GM10847 (cell line): Measurements from ENCODE around the gene NFXL1.

ENCODE experiments used
- POLR2A ChIP-seq: IDR thresholded peaks from 2 replicates; pipeline ENCODE4 v1.6.1; 2011; ENCODE audit not compliant: insufficient read length; ENCODE audit errors: extremely low read depth

Gene NFXL1

DNA sequence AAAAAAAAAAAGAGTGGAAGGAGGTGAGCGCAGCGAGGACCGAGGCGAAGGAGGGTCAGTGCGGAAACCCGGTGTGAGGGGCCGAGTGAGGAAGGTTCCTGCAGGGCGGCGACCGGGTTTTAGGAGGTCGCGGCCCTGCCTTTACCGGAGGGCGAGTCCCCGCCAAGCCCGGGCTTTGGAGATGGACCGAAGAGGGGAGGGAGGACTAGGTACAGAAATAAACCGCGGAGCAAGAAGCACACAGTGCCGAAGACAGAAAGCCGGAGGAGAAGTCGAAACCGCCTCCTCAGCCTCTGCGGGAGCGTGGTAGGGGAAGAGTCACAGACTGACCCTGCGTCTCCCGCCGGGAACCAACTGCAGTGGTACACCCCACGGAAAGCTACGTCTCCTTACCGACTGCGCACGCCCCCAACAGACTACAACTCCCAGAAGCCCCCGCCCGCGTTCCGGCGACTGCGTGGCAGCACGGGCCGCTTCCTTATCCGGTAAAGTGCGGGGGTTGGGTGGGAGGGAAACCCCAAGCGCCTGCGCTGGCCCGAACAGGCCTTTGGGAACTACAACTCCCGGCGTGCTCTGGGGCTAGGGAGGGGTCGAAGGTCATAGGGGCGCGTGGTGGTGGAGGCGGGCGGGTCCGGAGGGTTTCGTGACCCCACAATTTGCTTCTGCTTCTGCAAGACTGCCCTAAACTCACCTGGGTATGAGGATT, at the start of gene NFXL1:
Gene NFXL1, minus strand, starts transcription at position 364 of the 706 bp plus-strand sequence. CDS start 380 bp downstream, outside the sequence.
- peak; percentile 88 for TF ChIP-seq POLR2A

DNA sequence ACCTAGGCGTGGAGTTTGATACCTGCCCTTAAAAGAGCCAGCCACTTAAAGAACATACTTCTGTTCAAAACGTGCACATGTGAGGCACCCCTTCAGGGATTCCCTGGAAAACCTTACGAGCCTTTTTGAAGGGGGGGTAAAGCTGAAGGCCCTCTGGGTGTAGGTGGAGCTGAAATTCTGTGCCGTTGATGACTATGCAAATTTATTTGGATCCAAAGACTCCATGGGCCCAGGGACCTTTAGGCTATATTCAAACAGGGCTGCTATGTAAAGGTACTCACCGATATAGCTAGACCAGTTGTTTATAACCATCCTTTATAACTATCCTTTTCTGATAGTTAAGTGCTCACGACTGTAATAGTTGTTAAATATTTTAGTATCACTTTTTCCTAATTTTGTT, 40.3 kb upstream of the NFXL1 start:
- TF ChIP-seq POLR2A, result no peak

DNA sequence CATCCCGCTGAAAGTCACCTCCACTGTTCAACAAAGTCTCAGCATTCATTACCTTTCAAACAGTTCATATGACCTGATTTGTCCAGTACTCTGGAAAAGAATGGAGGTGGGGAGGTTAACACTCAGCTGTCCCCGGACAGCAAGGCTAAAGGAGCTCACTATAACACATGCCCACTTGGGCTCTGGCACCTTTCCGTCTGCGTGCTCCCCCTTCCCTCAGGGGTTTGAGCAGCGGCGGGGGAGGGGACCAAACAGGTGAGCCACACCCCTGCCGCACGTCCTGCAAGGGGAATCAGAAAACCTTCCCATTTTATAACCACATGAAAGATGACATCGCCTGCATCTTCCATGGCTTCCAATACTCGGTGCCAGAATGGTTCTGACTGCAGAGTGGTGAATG, 39.9 kb upstream of the NFXL1 start:
- no peak for TF ChIP-seq POLR2A

DNA sequence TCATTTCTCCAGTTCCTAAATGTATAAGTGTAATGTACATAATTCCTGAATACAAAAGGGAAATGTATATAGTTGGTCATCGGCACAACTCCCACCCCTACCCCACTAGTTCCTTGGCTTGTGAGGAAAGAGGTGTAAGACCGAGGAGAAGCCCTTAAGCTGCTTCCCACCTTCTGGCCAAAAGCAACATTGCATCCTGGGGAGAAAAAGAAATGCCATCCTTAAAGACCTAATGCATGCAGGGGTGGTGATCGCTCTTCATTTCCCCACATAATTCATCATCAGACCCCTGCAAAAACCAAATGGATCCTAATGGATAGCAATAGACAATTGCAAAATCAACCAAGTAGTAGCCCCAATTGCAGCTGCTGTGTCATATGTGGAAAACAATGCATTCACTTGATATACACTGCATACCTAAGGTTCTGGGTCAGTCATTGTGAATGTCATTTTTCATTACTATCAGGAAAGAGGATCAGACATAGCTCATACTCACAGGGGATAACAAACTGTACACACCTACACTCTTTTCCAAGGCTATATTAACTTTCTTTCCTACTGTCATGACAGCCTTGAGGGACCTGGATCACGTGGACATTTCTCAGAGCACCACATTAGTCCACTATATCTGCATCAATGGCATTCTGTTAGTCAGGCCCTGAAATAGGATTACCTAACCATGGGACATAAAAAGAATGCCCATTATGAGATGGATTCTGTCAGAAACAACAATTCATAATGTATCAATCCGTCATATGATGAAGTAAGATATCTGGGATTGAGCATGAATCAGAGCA, 31.7 kb upstream of the NFXL1 start:
- no peak for TF ChIP-seq POLR2A

DNA sequence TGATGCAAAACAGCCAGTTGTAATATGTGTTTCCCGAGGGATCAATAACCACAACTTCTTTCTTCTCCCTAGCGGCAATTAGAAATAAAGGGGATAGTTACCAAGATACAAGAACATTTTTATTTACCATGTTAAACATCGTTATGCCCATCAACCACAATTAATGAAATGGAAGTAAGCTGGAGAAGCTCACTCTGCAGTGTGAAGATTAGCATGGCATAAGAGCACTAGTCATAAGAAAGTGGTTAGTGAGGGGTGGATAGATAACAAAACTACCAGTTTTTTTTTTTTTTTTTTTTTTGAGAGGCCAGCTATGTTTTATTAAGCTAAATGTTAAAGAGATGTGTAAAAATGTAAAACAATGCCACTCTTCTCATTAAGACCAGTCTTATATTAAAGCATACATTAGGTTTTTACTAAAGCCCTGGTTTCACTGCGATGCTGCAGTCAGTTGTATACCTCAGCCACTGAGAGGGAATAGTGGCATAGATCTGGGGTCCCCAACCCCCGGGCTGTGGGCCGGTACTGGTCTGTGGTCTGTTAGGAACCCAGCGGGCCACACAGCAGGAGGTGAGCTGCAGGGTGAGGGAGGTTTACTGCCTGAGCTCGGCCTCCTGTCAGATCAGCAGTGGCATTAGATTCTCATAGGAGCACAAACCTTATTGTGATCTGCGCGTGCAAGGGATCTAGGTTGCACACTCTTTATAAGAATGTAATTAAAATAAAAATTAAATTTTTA, 27.9 kb upstream of the NFXL1 start:
- no peak for TF ChIP-seq POLR2A

DNA sequence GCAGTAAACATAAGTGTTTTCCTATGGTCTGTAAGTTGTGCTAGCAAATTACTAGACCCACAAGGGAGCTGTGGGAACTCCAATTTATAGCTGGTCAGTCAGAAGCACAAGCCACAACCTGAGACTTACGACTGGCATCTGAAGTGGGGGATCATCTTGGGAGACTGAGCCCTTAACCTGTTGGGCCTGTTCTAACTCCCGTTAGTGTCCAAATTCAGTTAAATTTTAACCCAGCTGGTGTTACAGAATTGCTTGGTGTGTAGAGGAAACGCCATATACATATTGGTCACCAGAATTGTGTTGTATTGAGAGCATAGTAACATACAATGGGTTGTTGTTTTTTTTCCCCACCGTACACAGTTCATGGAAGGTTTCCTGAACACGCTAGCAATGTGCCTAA, 25.1 kb upstream of the NFXL1 start:
- no peak for TF ChIP-seq POLR2A

DNA sequence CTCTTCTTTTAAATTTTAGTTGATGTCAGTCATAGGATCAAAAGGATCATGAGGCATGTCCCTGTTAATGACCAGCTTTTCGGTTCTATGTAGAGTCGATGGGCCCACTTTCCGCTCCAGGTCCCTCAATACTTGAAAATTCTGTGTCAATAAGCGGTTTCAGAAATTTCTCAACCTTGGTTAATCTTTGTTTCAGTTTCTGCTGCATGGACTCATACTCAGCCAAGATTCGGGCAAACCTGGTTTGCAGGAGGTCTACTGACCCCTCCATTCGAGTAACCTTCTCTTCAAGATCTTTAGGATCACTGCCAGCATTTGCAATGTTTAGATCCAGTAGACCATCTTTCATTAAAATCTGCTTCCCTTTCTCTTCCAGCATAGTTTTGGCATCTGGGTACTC, 22.0 kb upstream of the NFXL1 start:
- TF ChIP-seq POLR2A, result no peak

DNA sequence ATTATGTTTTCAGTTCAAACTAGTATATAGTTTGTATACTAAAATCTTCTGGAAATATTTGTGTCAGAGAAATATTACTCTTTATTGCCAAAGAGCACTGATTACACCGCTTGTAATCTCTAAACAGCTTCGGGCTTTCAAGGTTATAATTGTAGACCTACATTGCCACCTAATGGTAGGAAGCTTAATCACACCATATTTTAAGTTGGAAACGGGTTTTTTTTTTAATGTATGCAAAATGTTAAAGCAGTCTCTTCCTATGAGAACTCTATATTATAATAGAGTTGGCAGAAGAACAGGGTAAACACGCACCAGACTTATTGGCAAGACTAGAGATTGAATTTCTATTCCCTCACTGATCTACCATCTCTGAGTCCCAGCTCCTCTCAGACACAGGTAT, 19.5 kb upstream of the NFXL1 start:
- TF ChIP-seq POLR2A, result no peak

DNA sequence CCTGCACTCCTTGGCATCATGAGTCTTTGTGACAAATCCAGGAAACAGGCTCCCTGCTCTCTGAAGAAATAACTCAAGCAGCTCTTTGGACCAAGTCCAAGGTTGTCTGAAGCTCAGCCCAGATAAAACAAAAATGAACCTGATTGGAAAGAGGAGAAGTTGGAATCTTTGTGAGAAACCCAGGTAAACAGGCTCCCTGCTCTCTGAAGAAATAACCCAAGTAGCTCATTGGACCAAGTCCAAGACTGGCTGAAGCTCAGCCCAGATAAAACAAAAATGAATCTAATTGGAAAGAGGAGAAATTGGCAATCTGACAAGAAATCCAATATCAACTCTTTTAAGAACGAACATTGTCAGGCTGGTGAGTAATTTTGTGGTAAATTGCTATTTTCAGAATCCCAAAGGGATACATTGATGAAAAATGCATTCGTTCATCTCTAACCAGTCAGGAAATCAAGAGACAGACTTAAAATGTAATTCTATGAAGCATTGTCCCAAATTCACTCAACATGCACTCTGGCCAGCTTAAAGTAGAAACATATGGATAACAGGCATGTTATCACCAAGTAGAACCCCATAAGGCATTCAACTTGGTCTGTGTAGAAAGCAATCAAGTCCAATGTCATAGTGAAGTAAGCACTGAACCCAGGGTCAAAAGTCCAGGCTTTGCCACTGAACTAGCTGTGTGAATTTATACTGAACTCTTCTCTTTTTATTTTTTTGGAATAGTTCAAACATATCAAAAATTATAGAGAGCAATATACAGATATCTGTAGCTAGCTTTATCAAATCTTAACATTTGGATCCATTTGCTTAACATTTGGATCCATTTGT, 16.8 kb upstream of the NFXL1 start:
- TF ChIP-seq POLR2A, result no peak

DNA sequence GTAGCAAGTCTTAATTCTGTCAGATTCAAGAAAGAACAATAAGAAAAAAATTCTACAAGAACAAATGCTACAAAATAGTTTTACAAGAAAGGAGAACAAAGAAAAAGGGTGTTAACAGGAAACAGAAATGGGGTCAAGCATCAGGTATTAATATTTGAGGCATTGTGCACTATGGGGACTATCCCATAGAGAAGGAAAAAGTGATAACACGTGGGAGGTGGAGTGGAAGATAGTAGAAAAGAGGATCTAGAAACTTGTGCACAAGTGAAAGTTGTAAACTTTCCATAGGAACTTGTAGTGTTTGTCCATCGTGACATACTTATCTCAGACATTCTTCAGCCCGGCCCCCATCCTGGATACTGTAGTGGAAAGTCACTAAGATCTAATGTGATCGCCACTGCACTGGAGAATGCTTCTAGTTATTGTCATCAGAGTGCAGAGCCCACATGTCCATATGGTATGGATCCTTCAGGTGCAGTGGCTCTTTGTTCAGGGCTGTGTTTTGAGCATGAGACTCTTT, 15.4 kb upstream of the NFXL1 start:
- no peak for TF ChIP-seq POLR2A

DNA sequence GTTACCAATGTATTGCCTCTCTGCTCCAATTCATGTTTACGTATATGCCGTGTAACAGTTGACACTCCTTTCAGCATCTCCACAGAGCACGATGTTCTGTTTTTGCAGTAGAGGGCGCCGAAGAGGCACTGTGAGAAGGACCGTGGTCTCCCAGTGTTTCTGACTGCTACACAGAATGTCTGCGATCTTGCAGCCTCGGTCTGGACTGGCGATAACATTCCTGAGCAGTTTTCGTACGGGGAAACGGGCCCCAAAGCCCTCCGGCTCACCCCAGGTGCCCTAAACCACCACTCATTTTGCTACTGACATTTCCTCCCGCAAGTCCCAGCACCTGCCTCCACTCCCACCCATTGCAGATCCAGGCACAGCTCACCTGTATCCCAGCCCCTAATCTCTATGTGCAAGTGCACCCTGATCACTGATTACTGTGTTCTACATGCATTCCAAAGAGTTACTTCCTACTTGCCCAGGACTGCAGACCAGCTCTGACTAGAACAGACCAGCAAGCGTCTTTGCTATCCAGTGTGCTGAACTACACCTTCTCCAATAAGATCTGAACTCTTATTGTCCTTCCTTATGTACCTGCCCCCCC, 12.4 kb upstream of the NFXL1 start:
- no peak for TF ChIP-seq POLR2A

DNA sequence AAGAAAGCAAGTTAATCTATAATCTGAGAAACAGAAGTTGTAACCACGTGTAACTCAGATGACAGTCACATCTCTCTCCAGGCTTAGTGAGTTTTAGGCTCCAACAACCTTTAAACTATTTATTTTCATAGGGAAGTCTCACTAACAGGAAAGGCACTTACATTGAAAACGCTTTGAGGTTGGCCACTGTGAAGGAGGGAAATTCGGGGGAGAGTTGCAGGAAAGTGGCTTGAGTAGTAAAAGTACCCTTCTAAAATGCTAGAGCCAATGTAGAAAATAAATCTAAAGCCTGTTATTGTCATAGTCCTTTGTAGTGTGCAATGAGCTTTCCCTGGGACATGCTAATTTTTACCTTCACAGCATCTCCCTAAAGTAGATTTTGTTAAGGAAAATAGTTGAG, 995 bp upstream of the NFXL1 start:
- TF ChIP-seq POLR2A, result no peak

DNA sequence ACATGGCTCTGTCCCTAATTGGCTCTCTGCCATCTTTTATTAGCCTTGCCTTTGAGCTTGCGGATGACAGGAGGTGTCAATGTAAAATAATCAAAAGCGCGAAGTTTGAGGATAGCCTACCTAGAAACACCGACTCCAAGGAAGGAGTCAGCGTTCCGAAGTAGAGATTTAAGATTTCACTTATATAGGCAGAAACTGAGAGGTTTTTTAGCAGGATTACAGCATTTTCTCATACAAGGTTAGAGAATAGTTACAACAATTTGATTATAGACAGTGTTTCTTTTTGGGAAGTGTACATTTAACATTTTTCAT, 499 bp upstream of the NFXL1 start:
- TF ChIP-seq POLR2A, result no peak

DNA sequence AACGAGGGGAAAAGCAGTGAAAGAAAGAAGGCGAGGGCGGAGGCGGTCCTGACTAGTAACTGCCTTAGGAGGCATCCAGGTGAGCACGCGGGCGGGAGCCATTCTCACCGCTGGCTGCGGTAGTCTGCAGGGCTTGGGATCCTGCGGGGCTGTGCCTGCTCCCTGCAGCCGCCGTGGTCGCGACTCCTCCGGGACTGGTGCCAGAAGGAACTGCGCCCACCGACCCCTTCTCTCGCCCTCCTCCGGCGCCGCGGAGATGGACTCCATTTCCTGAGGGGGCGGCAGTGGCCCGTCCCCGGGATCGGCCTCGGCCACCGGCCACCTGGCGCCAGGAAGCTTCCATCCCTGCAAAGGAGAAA, 543 bp downstream of the NFXL1 start:
- TF ChIP-seq POLR2A, result no peak

DNA sequence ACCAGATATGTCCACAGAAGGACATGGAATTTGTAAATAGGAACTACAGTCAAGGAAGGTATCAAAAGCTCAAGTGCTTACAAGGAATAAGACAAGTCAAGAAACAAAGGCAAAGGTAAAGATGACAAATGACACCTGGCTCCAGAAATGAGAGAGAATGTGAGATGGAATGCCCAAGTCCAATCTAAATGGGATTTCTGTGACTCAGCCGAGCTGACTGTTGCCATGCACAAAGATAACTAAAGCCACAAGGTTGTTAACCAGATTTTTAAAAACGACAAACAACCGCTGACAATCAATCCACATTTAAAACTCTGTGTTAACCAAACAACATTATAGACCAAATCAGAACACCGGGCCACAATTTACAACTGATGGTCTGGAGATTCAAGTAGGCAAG, 1.1 kb downstream of the NFXL1 start:
- TF ChIP-seq POLR2A, result no peak
